Femur (tissue), 1 donor: ENCODE data around the gene MSANTD2.
A peak's percentile ranks its signal among the peaks of the same experiment; 100 is the strongest.

Source experiments
- DNase-seq: peaks from one replicate; pipeline ENCODE4 v3.0.0-alpha.2; 2017

Gene MSANTD2

GRCh38 chr11:124727474-124727873 is 72.7 kb downstream of the MSANTD2 start:
- DNase-seq, result no peak

DNA sequence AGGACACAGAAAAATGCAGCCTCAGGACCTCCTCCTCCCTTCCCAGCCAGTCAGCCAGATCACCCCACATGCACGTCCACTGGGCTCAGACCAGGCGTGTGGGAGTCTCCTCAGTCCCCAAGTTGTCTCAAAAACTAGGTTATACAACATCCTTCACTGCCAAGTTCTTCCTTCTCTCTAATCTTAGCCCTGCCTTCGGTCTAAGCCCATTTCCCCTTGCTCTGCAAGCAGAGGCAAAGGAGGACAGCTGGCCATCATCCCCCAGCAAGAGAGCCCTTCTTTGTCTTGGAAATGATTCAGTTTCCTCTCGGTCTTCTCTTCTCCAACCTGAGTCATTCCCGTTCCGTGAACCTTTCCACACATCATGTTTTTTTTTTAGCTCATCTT is 74.5 kb downstream of the MSANTD2 start:
- no peak for DNase-seq

DNA sequence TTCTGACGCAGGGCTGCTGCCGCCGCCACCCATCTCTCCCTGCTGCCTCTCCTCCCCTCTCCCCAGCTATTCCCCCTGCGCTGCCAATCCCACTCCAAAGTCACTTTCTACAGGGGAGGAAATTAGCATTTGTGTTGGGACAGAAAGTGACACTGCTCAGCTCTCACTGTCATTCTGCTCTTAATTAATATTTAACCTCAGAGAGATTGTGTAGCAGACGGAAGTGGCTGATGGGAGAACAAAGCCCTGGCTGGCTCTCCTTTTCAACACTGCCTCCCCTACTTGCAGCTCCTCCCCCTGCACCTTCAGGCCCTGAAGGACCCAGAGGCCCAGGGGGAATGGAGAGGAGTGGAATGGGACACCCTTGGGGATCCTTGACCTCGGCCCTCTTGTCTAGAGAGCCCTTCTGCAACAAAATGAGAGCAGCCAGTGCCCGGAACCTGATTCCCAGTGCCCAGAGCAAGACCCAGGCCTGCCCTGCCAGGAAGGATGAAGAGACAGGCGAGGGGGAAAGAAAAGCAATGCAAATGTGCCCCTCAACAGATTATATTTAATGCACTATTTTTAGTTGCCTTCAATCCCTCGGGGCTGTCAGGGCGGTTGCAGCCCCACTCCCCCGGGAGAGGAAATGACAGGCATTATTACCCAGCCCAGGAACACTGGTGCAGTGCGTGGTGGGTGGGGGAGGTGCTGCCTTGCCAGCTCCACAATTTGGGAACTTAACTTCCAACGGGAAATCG is 75.1 kb downstream of the MSANTD2 start:
- DNase-seq, result peak; percentile 22

- DNase-seq, result no peak
These were observed 78.0 kb downstream of the MSANTD2 start for GRCh38 chr11:124722176-124722575.

DNA sequence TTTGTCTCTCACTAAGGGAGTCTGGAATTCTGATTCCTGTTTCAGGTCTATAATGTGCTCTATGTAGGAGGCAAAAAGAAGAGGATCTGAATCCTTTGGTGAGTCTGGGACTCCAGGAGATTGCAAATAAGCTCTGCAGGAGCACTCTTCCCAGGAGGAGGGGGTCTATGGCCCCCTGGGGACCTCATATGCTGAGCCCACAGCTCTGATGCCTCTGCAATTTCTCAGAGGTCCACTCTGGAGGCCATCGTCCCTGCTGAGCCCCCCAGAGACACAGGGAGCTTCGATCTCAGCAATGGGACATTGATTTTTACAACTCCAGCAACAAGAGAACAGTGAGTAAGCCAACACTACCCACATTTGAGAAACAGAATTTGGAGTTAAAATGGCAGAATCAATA is 80.7 kb downstream of the MSANTD2 start:
- no peak for DNase-seq

- no peak for DNase-seq
These were observed 81.4 kb downstream of the MSANTD2 start for GRCh38 chr11:124718801-124719200.

GRCh38 chr11:124717786-124718651 is 82.2 kb downstream of the MSANTD2 start:
- peak; percentile 26 for DNase-seq

DNA sequence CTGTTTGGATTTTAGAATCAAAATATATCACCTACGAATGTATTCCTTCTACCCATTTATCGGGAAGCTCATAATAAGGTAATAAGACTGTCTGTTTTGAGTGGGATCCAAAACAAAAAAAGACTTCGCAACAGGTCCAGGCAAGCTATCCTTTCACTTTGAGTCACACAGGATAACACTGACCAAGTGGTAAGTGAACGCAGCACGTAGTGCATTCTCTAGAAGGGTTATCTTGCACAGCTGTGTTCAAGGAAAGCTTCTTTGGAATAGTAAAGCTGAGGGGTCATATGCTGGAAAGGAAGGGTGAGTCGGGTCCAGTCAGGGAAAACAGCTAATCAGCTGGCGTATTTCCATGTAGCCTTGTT is 82.8 kb downstream of the MSANTD2 start:
- no peak for DNase-seq

GRCh38 chr11:124716591-124716990 is 83.6 kb downstream of the MSANTD2 start:
- DNase-seq, result no peak
